SK-N-DZ (cell line): ENCODE data around the gene RAB11FIP3.

Experiments used
- DNase-seq: peaks from one replicate; pipeline ENCODE4 v3.0.0-alpha.2; 2015; ENCODE audit warnings: low spot score

RAB11FIP3 gene

DNA sequence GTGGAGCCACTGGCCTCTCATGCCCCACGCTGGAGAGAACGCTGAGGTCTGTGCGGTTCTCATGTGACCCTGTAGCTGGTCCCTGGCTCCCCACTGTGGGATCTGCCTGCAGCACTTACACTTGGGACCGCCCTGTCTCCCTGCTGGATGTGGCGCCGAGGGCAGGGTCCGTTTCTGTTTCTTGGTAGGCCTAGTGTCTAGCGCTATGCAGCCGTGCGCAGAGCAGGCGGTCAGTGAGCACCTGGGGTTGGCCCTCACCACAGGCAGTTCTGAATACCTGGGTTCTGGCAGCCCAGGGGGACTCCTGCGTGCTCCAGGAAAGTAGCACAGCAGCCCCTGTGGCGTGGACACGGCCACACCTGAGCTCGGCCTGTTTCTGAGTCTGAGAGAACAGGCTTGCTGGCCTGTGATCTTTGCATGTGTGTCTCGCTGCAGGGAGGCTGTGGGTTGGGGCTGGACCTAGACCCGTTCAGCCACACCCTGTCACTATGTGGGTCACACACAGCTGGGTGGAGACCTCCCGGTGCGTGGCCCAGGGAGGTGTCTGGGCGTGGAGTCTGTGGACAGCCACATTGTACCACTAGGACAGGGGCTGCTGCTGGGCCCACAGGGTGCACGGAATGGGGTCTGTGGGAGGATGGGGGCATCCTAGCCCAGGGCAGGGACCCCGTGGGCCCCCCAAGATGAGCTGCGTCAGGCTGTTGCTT, 104.8 kb downstream of the RAB11FIP3 start:
- DNase-seq: no peak

DNA sequence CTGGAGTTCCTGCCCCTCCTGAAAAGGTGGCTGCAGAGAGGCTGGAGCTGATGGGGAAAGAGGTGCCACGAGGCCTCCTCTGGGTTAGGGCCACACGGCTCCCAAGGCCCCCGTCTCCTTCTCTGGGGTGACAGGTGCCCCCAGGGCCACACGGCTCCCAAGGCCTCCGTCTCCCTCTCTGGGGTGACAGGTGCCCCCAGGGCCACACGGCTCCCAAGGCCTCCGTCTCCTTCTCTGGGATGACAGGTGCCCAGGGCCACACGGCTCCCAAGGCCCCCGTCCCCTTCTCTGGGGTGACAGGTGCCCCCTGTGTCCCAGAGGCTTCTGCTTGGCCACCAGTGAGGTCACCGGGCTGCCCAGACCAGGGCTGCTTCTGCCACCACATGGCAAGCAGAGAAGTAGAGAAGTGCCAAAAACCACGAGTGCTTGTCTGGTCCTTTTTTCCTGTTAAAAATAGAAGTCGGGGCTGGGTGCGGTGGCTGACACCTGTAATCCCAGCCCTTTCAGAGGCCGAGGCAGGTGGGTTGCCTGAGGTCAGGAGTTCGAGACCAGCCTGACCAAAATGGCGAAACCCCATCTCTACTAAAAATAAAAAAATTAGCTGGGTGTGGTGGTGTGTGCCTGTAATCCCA, 106.2 kb downstream of the RAB11FIP3 start:
- no peak for DNase-seq

DNA sequence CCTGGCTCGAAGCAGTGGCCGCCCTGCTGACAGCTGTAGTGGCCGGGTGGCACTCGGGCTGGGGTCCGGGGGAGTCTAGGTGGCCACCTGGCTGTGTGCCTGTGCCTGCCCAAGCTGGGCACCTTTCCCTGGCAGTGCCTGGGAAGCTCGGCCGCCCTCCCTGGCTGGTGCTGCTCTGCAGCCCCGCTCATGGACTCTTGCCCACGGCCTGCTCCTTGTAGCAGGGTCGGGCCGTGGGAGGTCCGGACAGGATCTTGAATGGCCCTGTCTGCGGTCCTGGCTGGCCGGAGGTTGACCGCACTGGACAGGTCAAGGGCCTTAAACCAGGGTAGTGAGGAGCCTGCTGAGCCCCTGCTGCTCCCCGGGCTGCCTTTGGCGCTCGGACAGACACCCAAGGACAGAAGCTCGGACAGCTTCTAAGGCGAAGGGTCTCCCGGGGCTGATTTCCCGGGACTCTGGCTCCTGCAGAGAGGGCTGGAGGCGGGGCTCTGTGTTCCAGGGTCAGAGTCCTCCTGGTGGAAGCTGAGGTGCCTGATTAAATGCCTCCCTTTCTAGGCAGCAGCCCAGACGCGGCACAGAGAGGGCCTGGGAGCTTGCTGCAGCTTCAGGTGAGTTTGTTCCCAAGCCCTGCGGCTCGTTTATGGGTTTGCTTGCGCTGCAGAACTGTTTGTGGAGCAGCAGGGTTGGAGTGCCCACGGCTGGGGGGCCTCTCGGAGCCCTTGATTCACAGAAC, 108.1 kb downstream of the RAB11FIP3 start:
- DNase-seq: no peak

DNA sequence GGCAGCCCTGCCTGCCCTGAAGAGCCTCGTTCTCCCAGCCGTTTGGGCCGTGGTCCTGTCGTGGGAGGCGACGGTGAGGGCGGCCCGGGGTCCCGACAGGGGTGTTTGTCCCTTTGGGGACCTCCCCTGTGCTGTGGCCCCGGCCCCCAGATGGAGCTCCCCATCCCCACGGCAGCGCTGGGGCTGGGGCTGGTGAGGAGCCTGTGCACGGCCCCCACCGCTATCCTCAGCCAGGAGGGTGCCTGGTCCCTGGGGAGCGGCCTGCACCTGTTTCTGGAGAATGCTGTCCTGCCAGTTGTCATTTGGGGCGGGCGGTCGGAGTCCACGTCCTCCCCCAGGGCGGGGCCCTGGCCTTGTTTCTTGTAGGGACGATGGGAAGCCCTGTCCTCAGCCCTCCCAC, 108.7 kb downstream of the RAB11FIP3 start:
- DNase-seq: no peak

DNA sequence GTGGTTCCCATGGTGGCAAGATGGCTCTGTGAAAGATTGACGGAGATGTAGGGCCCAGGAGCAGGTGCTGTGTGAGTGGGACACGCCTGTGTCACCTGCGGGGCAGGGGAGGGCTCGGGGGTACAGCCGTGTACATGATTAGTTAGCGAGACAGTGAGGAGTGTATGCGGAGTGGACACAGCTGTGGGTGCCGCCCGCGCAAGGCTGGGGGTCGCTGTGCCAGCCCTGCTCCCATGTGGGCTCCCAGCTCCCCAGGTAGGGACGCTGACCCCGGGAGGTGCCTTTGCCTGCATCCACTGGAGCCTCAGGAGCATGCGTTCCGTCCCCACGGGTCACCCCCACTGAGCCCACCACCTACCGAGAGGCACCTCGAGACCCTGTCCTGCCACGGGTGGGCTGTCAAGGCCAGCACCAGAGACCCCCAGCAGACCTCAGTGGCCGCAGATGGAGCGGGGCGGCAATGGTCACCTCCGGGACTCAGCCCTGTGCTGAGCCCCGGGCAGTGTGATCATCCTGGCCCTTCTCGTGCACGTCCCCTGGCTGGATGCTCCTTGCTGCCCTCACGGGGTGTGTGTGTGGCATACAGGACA, 109.5 kb downstream of the RAB11FIP3 start:
- DNase-seq: no peak

DNA sequence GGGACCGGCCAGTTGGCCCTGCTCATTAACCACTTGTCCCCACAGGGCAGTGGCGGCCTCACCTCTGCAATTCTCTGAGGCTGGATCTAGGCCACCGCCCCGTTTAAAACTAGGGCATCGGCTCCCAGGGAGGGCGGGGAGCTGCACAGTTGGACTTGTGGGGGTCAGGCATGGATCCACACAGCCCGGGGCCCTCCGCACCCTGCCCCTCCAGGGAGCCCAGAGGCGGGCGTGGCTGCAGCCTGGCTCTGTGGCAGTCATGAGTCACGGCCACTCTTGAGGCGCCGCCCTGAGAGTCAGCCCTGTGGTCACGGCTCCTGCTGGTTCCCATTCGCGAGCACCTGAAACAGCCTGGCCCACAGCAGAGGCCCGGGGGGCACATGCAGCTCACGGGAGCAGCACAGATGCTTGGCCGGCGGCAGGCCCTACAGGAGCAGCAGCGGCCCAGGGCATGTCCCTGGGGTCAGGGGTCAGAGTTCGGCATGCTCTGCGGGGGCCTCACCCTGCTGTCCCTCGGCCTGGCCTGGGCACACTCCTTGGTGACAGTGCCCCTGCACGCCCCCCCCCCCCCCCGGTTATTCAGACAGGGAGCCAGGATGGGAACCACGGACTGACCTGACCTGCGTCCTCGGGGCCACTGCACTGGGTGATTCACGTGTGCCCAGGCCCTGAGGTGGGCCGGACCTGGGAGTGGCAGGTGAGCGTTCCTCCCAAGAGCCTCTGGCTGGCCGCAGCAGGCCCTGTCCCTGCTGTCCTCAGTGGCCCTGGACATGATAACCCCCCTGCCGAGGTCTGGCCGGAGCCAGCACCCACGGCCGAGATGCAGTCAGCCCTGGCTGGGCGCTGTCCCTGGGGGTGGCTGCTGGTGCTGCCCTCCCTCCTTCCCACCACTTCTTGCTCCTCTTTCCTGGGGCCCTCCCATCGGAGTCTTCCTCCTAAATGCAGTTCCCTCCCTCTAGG, 110.3 kb downstream of the RAB11FIP3 start:
- DNase-seq: no peak

DNA sequence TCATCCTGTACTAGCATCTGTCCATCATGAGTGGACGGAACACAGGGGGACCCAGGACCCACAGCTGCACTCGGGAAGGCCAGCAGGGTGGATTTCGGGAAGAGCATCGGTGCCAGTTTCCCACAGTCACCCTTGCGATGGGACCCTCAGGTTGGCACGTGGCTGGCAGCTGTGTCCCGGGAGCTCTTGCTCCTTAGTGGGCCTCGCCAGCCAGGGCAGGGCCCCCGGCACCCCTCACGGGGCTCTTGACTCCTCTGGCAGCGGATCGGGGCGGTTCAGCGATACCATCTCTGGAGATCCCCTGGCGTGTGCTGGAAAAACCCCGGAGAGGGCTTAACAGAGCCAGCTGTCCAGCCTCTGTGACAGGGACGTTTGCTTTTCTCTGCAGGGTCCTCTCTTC, 111.3 kb downstream of the RAB11FIP3 start:
- no peak for DNase-seq

DNA sequence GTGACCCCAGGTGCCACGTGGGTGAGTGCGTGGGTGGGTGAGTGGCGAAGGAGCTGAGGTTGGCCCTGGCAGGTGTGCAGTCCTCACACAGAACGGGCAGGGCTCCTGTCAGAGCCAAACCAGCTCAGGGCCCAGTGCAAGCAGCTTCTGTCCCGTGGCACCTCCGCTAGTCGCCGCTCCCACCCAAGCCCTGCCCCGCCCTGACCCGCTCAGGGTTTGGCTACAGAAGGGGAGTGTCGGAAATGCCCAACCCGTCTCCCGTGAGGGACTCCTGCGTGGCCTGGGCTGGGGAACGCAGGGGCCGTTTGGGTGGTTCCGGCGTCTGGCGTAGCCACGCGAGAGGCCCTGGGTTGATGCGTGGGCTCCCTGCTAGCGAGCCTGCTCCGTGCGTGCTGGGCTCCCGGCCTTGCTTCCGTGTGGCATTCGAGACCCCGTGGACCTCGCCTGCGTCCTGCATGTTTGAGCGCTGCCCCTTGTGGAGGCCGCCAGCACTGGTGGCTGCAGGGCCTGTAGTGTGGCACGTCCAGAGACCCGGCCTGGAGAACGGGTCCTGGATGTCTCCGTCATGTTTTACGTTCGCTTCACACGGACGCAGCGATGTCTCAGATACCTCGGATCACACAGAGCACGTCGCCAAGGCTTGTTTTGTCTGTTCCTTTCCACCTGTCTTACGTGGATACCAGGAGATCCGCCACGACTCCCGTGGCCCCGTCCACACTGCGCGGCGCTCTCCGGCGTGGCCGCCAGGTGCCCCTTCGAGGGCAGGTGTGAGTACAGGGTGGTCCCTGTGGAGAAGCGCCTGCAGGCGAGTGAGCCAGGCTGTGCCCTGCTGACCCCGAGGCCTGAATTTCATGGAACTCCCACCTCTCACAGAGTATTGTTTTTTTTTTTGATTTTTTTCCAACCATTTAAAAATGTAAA, 112.2 kb downstream of the RAB11FIP3 start:
- DNase-seq: no peak

DNA sequence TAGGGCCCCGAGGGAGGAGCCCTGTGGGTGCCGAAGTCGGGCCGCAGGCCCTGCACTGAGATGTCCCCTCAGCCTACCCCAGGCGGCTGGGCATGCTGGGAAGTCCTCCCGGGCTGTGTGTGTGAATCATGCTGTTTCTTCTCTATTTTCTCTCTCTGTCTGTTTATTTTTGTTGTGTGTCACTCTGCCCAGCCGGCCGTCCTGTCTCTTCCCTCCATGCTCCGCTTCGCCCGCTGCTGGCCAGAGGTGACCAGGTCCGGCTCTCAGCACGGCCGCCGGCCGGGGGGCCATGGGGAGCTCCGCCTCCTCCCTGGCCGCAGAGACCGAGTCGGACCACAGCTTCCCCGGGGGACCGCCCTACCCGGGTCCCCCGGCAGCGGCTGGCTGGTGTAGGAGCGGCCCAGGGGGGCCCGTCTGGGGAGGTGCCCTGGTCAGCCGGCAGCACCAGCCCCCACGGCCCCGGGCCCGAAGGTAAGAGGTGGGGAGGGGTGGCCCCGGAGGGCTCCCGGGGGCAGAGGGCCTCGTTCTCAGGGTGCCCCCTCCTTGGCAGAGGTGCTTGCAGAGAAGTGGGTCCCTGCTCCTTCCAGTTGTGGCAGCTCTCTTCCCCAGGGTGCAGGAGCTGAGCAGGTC, 114.6 kb downstream of the RAB11FIP3 start:
- DNase-seq: no peak

DNA sequence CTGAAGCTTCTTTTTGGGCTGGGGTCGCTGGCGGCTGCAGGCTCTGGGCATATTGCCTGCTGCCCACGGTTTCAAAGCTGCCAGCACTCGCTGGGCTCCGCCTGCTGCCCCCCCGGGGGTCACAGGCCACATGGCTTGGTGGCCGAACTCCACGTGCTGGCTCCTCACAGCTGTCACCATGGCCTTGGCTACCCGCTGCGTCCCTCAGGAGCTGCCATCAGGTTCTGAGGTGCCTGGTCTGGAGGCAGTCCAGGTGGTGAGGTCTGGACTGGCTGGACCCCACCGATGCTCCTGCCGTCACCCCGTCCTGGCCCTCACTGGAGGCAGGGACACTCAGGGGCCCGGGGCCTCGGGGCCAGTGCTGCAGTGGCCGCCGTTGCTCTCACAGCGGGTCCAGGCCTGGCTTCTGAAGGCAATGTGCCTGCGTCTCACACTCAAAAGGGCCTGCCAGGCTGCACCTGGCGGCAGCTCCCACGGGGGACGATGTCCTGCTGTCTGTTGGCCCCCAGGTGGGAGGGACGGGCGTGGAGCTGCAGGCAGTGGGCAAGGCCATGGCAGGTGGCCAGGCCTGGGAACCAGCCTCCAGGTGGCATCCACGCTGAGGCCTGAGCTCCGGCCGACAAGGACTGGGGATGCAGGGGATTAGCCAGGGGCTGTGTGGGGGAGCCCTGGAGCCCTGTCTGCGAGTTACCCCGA, 115.3 kb downstream of the RAB11FIP3 start:
- DNase-seq: no peak

DNA sequence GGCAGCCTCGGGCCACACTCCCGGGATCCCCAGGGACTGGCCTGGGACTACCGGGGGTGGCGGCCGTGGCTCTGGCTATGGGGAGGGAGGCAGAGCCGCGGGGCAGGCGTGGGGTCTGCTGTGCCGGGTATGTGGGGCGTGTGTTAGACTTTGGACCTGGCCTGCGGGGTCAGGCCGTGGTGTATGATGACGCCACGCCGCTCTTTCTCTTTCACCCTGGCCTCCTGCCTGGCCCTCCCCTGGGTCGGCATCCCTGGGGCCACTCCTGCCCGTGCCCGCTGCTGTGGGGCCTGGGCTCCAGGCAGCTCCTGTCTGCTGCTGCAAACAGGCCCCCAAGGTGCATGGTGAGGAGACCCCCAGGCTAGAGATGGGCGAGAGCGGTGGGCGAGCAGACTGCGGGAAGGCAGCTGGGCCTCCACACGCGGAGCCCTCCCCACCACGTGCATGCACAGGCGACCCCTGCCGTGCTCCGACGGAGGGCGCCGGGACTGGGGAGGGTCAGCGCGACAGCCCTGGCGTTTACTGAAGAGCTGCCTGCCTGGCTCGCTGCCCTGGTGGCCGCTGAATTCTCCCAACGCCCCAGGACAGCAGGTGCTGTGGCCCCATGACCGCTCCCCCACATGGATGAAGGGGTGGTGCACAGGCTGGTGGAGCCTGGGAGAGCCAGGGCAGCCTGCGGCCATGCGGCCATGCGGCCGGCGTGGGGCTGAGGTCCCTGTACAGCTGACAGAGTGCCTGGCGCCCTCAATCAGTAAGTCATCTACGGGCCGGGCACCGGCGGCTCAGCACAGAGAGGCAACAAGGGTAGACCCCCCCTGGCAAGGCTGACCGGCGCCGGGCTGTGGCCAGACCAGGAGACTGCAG, 118.1 kb downstream of the RAB11FIP3 start:
- no peak for DNase-seq

DNA sequence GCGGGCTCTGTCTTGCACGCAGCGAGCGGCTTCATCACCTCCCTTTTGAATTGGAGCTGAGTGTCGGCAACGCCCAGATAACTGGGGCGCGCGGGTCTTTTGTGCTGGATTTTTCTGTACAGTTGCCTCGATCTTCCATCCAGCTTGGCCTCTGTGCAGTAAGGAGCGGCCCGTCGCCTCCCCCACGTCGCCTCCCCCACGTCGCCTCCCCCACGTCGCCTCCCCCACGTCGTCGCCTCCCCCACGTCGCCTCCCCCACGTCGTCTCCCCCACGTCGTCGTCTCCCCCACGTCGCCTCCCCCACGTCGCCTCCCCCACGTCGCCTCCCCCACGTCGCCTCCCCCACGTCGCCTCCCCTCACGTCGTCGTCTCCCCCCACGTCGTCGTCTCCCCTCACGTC, 119.1 kb downstream of the RAB11FIP3 start:
- no peak for DNase-seq

DNA sequence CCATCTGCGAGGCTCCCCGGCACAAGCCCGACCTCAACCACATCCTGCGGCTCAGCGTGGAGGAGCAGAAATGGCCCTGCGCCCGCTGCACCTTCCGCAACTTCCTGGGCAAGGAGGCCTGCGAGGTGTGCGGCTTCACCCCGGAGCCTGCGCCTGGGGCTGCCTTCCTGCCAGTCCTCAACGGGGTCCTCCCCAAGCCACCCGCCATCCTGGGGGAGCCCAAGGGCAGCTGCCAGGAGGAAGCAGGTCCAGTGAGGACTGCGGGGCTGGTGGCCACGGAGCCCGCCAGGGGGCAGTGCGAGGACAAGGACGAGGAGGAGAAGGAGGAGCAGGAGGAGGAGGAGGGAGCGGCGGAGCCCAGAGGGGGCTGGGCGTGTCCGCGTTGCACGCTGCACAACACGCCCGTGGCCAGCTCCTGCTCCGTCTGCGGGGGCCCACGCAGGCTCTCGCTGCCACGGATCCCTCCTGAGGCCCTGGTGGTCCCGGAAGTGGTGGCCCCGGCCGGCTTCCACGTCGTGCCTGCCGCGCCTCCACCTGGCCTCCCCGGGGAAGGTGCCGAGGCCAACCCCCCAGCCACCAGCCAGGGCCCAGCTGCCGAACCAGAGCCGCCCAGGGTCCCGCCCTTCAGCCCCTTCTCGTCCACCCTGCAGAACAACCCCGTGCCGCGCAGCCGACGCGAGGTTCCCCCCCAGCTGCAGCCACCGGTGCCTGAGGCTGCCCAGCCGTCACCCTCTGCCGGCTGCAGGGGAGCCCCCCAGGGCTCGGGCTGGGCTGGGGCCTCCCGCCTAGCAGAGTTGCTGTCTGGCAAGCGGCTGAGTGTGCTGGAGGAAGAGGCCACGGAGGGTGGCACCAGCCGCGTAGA, 121.7 kb downstream of the RAB11FIP3 start:
- DNase-seq: peak; percentile 81

DNA sequence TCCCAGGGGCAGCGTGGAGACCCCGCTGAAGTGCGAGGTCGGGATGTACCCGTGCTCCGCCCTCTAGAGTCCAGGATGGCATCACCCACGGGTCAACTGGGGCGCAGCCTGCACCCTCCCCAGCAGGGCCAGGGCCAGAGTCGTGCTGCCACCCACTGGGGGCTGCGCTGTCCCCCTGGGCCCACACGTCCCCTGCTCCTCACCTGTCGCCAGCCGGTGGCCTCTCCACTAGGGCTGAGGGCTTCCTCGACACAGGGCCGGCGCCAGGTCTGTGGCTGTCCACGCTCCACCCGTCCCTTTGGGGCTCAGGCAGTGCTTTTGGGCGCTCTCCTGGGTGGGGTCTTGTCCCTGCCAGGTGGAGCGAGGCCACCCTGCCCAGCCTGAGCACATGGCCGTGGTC, 123.1 kb downstream of the RAB11FIP3 start:
- no peak for DNase-seq

DNA sequence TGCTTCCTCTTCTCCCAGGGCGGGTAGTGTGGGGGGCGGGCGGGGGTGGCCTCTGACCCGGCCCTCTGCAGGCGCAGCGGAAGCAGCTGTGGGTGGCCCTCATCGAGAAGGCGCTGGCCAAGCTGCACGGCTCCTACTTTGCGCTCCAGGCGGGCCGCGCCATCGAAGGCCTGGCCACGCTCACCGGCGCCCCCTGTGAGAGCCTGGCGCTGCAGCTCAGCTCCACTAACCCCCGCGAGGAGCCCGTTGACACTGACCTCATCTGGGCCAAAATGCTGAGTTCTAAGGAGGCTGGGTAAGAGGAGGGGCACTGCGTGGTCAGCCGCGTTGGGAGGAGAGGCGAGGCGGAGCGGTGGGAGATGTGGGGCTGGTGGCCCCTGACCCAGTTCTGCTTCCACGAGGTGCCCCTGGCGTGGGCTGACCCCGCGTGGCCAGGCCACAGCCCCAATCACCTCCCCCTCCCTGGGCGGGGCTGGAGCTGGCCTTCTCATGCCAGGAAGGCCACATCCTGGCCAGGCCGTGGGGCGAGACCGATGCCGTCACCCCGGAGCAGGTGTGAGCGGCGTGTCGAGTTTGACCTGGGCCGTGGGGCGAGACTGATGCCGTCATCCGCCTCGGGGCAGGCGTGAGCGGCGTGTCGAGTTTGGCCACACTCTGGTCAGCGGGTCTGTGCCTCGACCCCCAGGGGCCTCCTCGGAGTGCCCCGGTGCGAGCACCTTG, 124.3 kb downstream of the RAB11FIP3 start:
- DNase-seq: no peak

DNA sequence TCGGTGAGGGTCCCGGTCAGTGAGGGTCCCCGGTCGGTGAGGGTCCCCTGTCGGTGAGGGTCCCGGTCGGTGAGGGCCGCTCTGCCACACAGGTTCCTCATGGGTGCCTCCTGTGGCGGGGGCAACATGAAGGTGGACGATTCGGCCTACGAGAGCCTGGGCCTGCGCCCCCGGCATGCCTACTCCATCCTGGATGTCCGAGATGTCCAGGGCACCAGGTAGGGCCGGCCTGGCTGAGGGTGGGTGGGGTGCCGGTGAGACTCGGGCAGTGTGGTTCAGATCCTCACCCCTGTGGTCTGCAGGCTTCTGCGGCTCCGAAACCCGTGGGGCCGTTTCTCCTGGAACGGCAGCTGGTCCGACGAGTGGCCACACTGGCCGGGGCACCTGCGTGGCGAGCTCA, 125.8 kb downstream of the RAB11FIP3 start:
- DNase-seq: no peak
